Measurements from ENCODE around the gene FBXO46.

FBXO46 gene, protein sequence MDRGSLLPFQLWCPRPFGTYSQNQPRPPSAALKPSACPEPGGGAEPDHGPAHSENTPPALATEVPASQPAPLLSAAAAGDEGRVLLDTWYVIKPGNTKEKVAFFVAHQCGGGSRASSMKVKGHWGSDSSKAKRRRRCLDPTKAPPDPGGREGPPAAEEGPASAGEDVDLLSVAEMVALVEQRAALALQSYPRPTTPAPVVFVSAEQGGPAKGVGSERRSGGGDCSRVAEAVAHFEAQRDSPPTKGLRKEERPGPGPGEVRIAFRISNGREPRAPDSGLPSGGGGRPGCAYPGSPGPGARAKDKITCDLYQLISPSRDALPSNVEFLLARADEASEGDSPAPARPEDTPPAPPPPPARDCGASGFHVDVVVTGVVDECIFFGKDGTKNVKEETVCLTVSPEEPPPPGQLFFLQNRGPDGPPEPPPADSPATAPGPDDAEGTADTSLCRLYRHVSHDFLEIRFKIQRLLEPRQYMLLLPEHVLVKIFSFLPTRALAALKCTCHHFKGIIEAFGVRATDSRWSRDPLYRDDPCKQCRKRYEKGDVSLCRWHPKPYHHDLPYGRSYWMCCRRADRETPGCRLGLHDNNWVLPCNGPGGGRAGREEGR

GRCh38 chr19:45730368-45731288, at the start of gene FBXO46:
TSS of gene FBXO46 (minus strand) at chr19:45730896. CDS start at chr19:45713495, 17,401 bp downstream.
- DNase-seq (ENCODE audit: low spot score), result peak; percentile 98

DNA sequence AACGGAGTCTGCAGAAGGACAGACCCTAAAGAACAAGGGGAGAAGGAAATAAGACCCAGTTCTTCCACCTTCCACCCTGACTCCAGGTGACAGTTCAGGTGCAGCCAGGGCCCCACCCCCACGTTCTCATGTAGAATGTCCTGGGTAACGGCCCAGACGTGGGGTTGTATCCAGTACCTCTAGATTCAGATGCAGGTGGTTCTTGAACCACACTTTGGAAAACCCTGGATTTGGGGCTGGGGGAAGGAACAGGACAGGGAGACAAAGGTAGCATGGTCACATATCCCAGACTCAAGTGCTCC, 49.4 kb upstream of the FBXO46 start:
- DNase-seq (ENCODE audit: low spot score), result no peak

DNA sequence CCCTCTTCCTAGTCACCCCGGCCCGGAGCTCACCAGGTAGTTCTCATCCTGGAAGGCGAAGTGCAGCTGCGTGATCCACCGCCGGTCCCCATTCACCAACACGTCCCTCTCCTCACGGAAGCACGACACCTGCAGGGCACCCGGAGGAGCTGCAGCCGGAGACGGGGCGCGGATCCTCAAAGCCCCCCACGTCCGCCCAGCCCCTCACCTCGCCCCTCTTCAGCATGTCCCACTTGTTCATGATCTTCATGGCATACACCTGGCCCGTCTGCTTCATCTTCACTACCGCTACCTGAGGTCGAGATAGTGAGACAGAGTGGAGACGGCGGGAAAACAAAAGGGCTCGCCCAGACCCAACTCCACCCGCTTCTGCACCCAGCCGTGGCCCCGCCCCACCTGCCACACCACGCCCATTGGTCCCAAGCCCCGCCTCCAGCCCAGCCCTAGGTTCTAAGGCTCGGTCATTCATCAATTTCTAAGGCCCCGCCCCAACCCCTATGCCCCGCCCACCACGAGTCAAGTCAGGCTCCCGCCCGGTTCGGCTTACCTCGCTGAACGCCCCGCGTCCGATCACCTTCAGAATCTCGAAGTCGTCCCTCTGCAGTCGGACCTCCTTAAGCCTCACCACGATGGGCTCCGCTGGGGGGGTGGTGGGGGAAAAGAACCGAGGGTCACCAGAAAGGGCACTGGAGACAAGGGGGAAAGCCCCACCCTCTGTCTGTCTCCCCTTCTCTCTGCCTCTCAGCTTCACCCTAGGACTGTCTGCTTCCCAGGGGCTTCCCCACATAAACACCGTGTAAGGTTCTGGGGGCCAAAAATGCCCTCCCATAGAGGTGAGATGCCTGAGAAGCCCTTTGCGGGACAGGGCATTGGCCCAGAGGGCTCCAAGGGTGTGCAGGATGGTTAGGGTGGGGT, 48.8 kb upstream of the FBXO46 start:
- peak; percentile 95 for DNase-seq (ENCODE audit: low spot score)

- DNase-seq (ENCODE audit: low spot score), result no peak
Observed at GRCh38 chr19:45778010-45778661, 47.4 kb upstream of the FBXO46 start.

DNA sequence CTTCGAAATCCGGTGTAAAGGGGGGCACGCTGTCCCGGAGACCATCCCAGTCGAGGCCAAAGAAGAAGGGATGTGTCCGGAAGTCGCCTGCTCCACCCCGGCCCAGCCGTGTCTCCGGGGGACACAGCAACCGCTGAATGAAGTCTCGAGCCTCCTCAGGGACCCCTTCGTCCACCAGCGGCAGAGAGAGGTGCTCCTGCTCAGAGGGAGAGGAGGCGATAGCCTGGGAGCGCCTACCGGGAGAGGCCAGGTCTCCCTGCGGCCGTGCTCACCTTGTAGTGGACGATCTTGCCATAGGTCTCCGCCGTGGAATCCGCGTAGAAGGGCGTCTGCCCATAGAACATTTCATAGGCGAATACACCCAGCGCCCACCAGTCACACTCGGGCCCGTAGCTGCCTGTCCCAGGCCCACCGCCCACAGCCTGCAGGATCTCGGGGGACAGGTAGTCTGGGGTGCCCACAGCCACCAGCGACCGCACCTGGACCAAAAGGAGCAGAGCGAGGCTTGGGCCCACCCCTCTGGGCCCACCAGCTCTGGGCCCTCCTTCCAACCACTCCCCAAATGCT, 46.8 kb upstream of the FBXO46 start:
- DNase-seq (ENCODE audit: low spot score), result no peak

- no peak for DNase-seq (ENCODE audit: low spot score)
Observed at GRCh38 chr19:45774765-45775164, 44.1 kb upstream of the FBXO46 start.

- no peak for DNase-seq (ENCODE audit: low spot score)
Observed at GRCh38 chr19:45773384-45773783, 42.7 kb upstream of the FBXO46 start.

GRCh38 chr19:45772912-45773311, 42.2 kb upstream of the FBXO46 start:
- DNase-seq (ENCODE audit: low spot score), result no peak

DNA sequence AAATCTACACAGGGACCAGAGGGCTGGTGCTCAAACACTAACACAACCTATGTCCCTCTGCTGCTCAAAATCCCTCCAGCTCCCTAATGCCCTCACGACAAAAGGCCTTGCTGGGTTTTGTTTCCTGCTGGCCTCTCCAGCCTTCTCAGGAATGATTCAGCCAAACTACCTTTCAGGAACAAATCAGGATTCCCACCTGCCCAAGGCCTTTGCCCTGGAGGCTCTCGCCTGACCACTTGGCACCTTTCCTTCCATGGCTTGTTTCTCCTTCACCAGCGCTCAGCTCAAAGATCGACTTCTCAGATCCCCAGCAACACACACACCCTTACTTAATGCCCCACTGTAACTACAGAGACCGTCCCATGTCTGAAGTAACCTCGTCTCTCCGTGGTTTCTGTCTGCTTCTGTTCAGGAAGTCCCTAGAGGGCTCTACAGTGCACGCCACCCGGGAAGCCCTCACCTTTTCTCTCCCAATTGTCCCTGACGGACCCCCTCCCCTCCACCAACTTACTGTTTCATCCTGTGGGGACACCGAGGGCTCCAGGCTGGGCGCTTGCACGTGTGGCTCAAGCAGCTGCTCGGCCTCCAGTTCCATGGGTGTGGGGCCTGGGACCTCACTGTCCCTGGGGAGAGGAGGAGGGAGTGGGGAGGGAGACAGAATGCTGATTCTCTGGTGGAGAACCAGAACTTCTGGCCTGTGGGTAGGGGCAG, 41.6 kb upstream of the FBXO46 start:
- no peak for DNase-seq (ENCODE audit: low spot score)

DNA sequence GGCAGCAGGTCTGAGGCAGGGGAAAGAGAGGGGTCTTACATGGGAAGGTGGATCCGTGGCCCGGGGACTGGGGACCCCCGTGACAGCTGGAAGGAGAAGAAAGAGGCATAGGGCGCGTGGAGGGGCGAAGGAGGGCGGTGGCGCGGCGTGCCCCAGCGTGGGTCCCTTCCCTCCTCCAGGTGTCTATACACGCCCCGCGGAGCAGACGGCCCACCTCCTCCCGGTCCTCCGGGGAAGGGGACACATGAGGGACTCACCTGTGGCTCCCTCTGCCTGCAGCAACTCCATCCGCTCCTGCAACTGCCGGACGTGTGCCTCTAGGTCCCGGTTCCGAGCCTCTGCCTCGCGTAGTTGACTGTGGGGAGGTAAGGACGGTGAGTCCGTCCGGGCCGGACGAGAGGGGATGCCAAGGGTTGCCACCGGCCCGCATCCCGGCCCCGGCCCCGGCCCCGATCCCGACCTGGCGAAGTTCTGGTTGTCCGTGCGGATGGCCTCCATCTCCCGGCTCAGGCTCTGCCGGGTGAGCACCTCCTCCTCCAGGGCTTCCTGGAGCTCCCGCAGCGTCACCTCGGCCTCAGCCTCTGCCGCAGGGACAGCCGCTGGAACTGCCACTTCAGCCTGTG, 40.7 kb upstream of the FBXO46 start:
- DNase-seq (ENCODE audit: low spot score), result no peak

DNA sequence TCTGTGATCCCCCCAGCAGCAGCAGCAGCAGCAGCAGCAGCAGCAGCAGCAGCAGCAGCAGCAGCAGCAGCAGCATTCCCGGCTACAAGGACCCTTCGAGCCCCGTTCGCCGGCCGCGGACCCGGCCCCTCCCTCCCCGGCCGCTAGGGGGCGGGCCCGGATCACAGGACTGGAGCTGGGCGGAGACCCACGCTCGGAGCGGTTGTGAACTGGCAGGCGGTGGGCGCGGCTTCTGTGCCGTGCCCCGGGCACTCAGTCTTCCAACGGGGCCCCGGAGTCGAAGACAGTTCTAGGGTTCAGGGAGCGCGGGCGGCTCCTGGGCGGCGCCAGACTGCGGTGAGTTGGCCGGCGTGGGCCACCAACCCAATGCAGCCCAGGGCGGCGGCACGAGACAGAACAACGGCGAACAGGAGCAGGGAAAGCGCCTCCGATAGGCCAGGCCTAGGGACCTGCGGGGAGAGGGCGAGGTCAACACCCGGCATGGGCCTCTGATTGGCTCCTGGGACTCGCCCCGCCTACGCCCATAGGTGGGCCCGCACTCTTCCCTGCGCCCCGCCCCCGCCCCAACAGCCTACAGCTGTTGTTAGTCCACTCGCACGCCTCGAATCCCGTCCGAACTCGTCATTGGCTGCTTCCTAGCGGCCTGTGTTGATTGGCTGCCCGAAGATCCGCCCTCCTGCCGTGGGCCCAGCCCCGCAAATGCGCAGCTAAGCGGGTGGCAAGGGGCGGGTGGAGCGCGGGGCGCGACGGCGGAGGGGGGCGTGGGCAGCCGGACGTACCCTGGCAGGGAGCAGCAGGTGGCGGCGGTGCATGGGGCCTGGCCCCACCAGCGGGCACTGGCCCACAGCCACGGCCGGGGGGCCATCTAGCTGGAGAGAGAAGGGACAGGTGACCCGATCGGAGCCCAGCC, 39.8 kb upstream of the FBXO46 start:
- DNase-seq (ENCODE audit: low spot score), result peak; percentile 90

DNA sequence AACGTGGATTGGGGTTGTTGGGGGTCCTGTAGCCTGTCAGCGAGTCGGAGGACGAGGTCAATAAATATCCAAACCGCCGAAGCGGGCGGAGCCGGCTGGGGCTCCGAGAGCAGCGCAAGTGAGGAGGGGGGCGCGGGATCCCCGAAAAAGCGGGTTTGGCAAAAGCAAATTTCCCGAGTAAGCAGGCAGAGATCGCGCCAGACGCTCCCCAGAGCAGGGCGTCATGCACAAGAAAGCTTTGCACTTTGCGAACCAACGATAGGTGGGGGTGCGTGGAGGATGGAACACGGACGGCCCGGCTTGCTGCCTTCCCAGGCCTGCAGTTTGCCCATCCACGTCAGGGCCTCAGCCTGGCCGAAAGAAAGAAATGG, 39.1 kb upstream of the FBXO46 start:
- DNase-seq (ENCODE audit: low spot score), result peak; percentile 32

DNA sequence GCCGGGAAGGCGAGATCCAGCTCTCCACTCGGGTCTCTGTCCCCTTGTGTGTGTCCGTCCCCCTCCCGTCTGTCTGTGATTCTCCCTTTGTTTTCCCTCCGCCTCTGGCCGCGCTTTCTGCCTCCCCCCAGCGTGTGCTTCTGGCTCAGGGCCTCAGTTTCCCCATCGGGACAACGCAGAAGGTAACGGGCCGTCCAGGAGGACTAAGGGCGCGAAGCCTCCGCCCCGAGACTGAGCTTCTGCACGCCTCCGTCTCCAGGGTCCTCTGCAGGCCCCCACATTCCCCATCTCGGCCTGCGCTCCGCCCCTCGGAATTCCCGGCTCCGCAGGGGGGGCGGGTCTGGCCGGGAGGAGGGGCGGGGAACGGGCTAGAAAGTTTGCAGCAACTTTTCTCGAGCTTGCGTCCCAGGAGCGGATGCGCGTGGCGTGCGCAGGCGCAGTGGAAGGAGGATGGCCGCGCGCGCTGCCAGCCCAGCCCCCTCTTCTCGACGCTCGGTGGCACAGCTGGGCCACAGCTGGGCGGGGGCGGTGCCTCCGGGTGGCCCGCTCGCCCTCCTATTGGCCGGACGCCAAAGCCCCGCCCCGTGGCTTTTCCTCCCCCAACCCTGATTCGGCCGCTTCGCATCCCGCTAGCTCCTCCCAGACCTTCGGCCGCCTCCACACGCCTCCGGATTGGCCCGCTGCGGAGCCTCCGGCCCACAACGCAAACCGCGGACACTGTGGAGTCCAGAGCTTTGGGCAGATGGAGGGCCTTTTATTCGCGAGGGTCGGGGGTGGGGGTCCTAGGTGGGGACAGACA, 38.5 kb upstream of the FBXO46 start, which contains the start of gene SIX5:
TSS of gene SIX5 (minus strand) at position 269 of the 799 bp plus-strand sequence. CDS start 408 bp downstream, outside the sequence.
- DNase-seq (ENCODE audit: low spot score), result peak; percentile 97

GRCh38 chr19:45768655-45768983, 37.9 kb upstream of the FBXO46 start:
- DNase-seq (ENCODE audit: low spot score), result peak; percentile 27

DNA sequence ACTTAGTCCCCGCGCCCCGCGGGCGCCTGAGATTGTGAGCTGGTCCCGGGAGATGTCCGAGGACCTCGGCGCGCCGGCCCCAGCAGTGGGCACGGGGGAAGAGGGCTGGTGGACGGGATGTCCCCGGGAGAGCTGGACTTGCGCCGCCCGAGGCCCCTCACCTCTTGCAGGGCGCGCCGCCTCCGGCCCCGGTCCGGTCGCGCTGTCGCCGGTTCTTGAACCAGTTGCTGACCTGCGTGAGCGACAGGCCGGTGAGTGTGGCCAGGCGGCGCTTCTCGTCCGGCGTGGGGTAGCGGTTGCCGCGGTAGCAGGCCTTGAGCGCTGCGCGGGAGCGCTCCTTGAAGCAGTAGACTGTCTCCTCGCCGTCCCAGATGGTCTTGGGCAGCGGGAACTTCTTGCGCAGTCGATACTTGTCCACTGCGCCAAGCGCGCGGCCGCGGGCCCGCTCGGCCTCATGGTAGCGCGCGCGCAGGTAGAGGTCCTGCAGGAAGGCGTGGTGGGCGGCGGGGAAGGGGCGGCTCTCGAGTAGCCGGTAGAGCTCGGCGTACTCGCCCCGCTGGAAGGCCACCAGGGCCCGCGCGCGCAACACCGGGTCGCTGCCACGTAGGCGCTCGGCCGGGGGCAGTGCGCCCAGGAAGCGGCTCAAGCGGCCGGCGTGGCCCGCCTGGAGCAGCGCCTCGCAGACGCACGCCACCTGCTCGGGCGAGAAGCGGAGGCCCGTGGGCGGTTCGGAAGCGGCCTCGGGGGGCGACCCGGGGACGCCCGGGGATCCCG, 37.4 kb upstream of the FBXO46 start:
- no peak for DNase-seq (ENCODE audit: low spot score)

- no peak for DNase-seq (ENCODE audit: low spot score)
Observed at GRCh38 chr19:45767410-45767880, 36.7 kb upstream of the FBXO46 start.

DNA sequence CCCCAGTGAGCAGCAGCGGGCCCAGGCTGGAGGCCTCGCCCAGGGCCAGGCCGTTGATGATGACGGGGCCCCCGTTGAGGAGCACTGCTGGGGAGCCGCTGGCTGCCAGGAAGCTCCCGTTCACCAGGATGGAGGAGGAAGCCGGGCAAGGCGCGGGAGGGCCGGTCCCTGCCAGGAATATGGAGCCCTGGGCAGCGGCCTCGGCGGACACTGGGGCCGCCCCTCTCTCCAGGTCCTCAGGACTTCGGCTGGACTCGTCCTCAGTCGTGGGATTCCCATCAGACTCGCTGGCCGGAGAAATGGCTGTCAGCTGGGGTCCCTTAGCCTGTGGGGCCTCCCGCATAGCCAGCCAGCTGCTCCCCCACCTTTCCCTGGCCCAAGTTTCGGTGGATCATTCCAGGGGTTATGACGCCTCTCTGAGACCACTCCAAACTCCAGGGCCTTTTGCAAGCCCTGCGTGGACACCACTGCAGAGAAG, 36.2 kb upstream of the FBXO46 start:
- DNase-seq (ENCODE audit: low spot score), result no peak

All from activated CD4-positive, alpha-beta T cell treated with anti-CD3 and anti-CD28 coated beads, Interleukin-2, Interleukin-4, amounts not matched to agents 100 ng/mL and 50 ng/mL, durations not matched to agents 16 hours and 8 hours (primary cell).